K562 (cell line): Measurements from ENCODE around the gene FUZ. TPM values are rescaled to one million over a fixed set of nuclear protein-coding genes. Genes with fewer than 3 reads are reported as not detected.

Source experiments
- CBFA2T2 ChIP-seq: fragments of 450-650 bp; conservative IDR thresholded peaks from 2 replicates; pipeline ENCODE4 v1.6.1; 2017; ENCODE audit warnings: mild to moderate bottlenecking
- COPS2 ChIP-seq: fragments of 450-650 bp; conservative IDR thresholded peaks from 2 replicates; pipeline ENCODE4 v1.6.1; 2016; ENCODE audit warnings: mild to moderate bottlenecking, moderate library complexity
- EP400 ChIP-seq: fragments of 450-650 bp; IDR thresholded peaks from 2 replicates; pipeline ENCODE4 v1.6.1; 2017; ENCODE audit warnings: antibody characterized with exemption, mild to moderate bottlenecking, moderate library complexity
- ETS1 ChIP-seq: conservative IDR thresholded peaks from 2 replicates; pipeline ENCODE4 v1.6.1; 2011; ENCODE audit warnings: low read depth, mild to moderate bottlenecking, low read length; ENCODE audit not compliant: control insufficient read depth
- HDAC1 ChIP-seq, 2 experiments: fragments of 450-650 bp; IDR thresholded peaks; 2 replicates each; pipeline ENCODE4 v1.6.1; 2016 to 2017; ENCODE audit warnings: inconsistent platforms in 1 of 2, mild to moderate bottlenecking in 1 of 2, moderate library complexity in 1 of 2
- HLTF ChIP-seq: fragments of 450-650 bp; IDR thresholded peaks from 2 replicates; pipeline ENCODE4 v1.6.1; 2016
- HMGXB4 ChIP-seq: sonication (generic); formaldehyde crosslinking; IDR thresholded peaks from 2 replicates; pipeline ENCODE4 v1.8.1; 2023; ENCODE audit warnings: mild to moderate bottlenecking, missing genetic modification reagents
- ID3 ChIP-seq, 2 experiments: fragments of 250-450 bp in 1 of 2; fragments of 450-650 bp in 1 of 2; sonication (Bioruptor Pico) in 1 of 2; IDR thresholded peaks; 2 replicates each; pipeline versions ENCODE4 v1.6.1 to v1.8.0; 2016 to 2021; ENCODE audit warnings: mild to moderate bottlenecking in 2 of 2, moderate library complexity in 2 of 2, missing compliant biosample characterization in 1 of 2, missing genetic modification characterization in 1 of 2
- LCOR ChIP-seq: sonication (generic); formaldehyde crosslinking; IDR thresholded peaks from 2 replicates; pipeline ENCODE4 v1.8.0; 2022; ENCODE audit warnings: mild to moderate bottlenecking, missing genetic modification reagents
- MAZ ChIP-seq, 2 experiments: fragments of 450-650 bp in 1 of 2; sonication (generic) in 1 of 2; formaldehyde crosslinking; IDR thresholded peaks in 1 of 2; conservative IDR thresholded peaks in 1 of 2; 2 replicates each; pipeline versions ENCODE4 v1.4.0 to v1.5.0; 2020; ENCODE audit warnings: mild to moderate bottlenecking in 1 of 2, missing genetic modification reagents in 1 of 2
- MYC ChIP-seq, 2 experiments: fragments of 250-450 bp in 1 of 2; sonication (Bioruptor Pico) in 1 of 2; IDR thresholded peaks; 2 replicates each; pipeline versions ENCODE4 v1.5.1 to v1.6.1; 2012 to 2021; ENCODE audit warnings: low read depth in 2 of 2, borderline replicate concordance in 1 of 2, improper control_type of control experiment in 1 of 2, low read length in 1 of 2, mild to moderate bottlenecking in 1 of 2, moderate library complexity in 1 of 2
- NELFE ChIP-seq: IDR thresholded peaks from 2 replicates; pipeline ENCODE4 v1.6.1; 2011; ENCODE audit warnings: mild to moderate bottlenecking; ENCODE audit not compliant: insufficient read depth, insufficient read length
- NONO ChIP-seq, 2 experiments: fragments of 200-400 bp in 1 of 2; fragments of 450-650 bp in 1 of 2; formaldehyde crosslinking in 1 of 2; IDR thresholded peaks; 2 replicates each; pipeline ENCODE4 v1.6.1; 2017; ENCODE audit warnings: low read depth in 2 of 2, mild to moderate bottlenecking in 2 of 2, moderate library complexity in 2 of 2, low read length in 1 of 2
- PHF20 ChIP-seq: fragments of 450-650 bp; IDR thresholded peaks from 2 replicates; pipeline ENCODE4 v1.6.1; 2018; ENCODE audit not compliant: partially characterized antibody
- SIX5 ChIP-seq, 2 experiments: IDR thresholded peaks; 2 replicates each; pipeline ENCODE4 v1.6.1; 2011; ENCODE audit warnings: low read length in 2 of 2, borderline replicate concordance in 1 of 2, low read depth in 1 of 2, mild to moderate bottlenecking in 1 of 2, moderate library complexity in 1 of 2; ENCODE audit not compliant: insufficient read depth in 1 of 2
- SMAD3 ChIP-seq: fragments of 450-650 bp; formaldehyde crosslinking; conservative IDR thresholded peaks from 2 replicates; pipeline ENCODE4 v1.4.0; 2020; ENCODE audit warnings: mild to moderate bottlenecking
- SP1 ChIP-seq: sonication (generic); formaldehyde crosslinking; IDR thresholded peaks from 2 replicates; pipeline ENCODE4 v1.8.1; 2022; ENCODE audit warnings: mild to moderate bottlenecking, missing genetic modification reagents
- SRSF3 ChIP-seq: fragments of 200-400 bp; formaldehyde crosslinking; IDR thresholded peaks from 2 replicates; pipeline ENCODE4 v1.6.1; 2016; ENCODE audit warnings: mild to moderate bottlenecking, low read length, moderate library complexity; ENCODE audit not compliant: insufficient read depth
- TAF7 ChIP-seq: fragments of 450-650 bp; IDR thresholded peaks from 2 replicates; pipeline ENCODE4 v1.6.1; 2016; ENCODE audit warnings: missing genetic modification characterization, missing compliant biosample characterization
- TRIM25 ChIP-seq: fragments of 450-650 bp; IDR thresholded peaks from 2 replicates; pipeline ENCODE4 v1.7.0; 2016; ENCODE audit warnings: borderline replicate concordance
- ZNF175 ChIP-seq: fragments of 200-800 bp; sonication (Bioruptor generic); IDR thresholded peaks from 2 replicates; pipeline ENCODE4 v1.6.1; 2016; ENCODE audit warnings: low read depth, mild to moderate bottlenecking, missing genetic modification characterization, missing compliant biosample characterization
- ZNF232 ChIP-seq: sonication (generic); formaldehyde crosslinking; IDR thresholded peaks from 2 replicates; pipeline ENCODE4 v1.8.0; 2022; ENCODE audit warnings: mild to moderate bottlenecking, missing genetic modification reagents
- polyA plus RNA-seq, 8 experiments: library from polyadenylated mRNA; depleted of rRNA in 4 of 8; stranded (reverse) in 5 of 8; unstranded in 3 of 8; fragments of >200 nt; fragmentation: Nextera tagmentation in 2 of 8; fragmentation: Illumina TruSeq in 1 of 8; extraction: Ambion mirVana in 2 of 8; extraction: Trizol in 1 of 8; gene quantifications; 2 replicates each; pipeline versions ENCODE4 v1.2.1 to v1.2.3, GENCODE V29; 2011 to 2014; ENCODE audit warnings: inconsistent platforms in 1 of 8, missing spikeins in 1 of 8
- total RNA-seq, 7 experiments: library from RNA; depleted of rRNA in 6 of 7; stranded (reverse); fragments of >200 nt in 6 of 7; fragmentation: Illumina TruSeq in 2 of 7; extraction: Trizol in 2 of 7; gene quantifications; 2 replicates each; pipeline versions ENCODE4 v1.2.1 to v1.2.3, GENCODE V29; 2011 to 2021; ENCODE audit warnings: low replicate concordance in 1 of 7

Gene FUZ
- total and polyA plus RNA-seq, 9 of the 15 experiments (the other 6 are each of a cell fraction or from before 2014, with no cell fraction given): 0.17 to 7.6 (median 3.6) TPM; not detected in 1

- TF ChIP-seq SMAD3 (CRISPR knock-in tag): no peak
- no peak for TF ChIP-seq MAZ (CRISPR knock-in tag; conservative IDR thresholded peaks at IDR 0.05 in 1 of 2, IDR thresholded peaks at IDR 0.05 in 1 of 2)
- TF ChIP-seq PHF20: no peak
- no peak for TF ChIP-seq ZNF175 (CRISPR knock-in tag)
- TF ChIP-seq ID3 (CRISPR knock-in tag; IDR thresholded peaks at IDR 0.05): no peak
- TF ChIP-seq ID3 (tag; IDR thresholded peaks at IDR 0.05): no peak
- TF ChIP-seq SRSF3: no peak
- no peak for TF ChIP-seq HMGXB4 (CRISPR knock-in tag)
- no peak for TF ChIP-seq TRIM25
- TF ChIP-seq LCOR: no peak
- no peak for TF ChIP-seq COPS2
- TF ChIP-seq ETS1: no peak
- no peak for TF ChIP-seq ZNF232 (CRISPR knock-in tag)
- no peak for TF ChIP-seq NONO (IDR thresholded peaks at IDR 0.05; ENCODE audit: low read depth in 2 of 2, low read length in 1 of 2)
- no peak for TF ChIP-seq CBFA2T2
- no peak for TF ChIP-seq EP400
- no peak for TF ChIP-seq HLTF
- TF ChIP-seq SP1 (CRISPR knock-in tag): peak; percentile 70; the same call in 1 of the 2 replicates
- no peak for TF ChIP-seq SIX5 (IDR thresholded peaks at IDR 0.05; ENCODE audit: borderline replicate concordance in 1 of 2, insufficient read depth in 1 of 2, low read depth in 1 of 2, low read length in 2 of 2)
- TF ChIP-seq MYC (IDR thresholded peaks at IDR 0.05; ENCODE audit: low read depth, low read length): no peak
- no peak for TF ChIP-seq MYC (CRISPR knock-in tag; IDR thresholded peaks at IDR 0.05; ENCODE audit: borderline replicate concordance, low read depth)
- TF ChIP-seq TAF7 (tag): no peak
- no peak for TF ChIP-seq NELFE
- TF ChIP-seq HDAC1 (IDR thresholded peaks at IDR 0.05): 0 out of 4 replicates have a peak, but pooled peaks of 1 of the 2 experiments have one; percentile 18
Observed at GRCh38 chr19:49808711-49809159, 4.4 kb downstream of the FUZ start (continued).
